GM21360 (cell line): Measurements from ENCODE around the gene HSPA12A.

Experiments
- ATAC-seq: cut with Tn5 transposase; IDR thresholded peaks from one replicate; pipeline ENCODE4 v1.9.1; 2021; ENCODE audit warnings: mild to moderate bottlenecking, moderate library complexity; ENCODE audit not compliant: unreplicated experiment

The HSPA12A gene

GRCh38 chr10:116771959-116772585, 29.7 kb upstream of the HSPA12A start:
- no peak for ATAC-seq

GRCh38 chr10:116771101-116771958, 29.0 kb upstream of the HSPA12A start:
- no peak for ATAC-seq

DNA sequence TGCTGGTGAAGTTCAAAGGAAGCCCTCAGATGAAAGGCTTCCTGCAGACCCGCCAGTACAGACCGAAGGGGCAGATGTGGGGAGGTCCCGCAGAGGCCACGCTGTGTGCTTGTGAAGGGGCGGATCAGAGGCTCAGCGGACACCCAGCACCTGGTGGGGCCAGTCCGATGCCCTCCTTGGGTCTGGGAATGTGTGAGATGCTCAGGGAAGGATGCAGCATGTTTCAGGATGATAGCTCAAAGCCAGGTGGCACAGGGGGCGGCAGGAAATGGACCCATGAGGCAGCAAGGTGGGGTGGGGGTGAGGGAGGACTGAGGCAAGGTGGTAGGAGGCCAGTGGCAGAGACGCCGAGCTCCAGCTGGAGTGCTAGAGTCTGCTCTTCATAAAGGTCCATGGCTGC, 27.9 kb upstream of the HSPA12A start:
- ATAC-seq, result no peak

GRCh38 chr10:116769791-116770190, 27.4 kb upstream of the HSPA12A start:
- ATAC-seq, result no peak

GRCh38 chr10:116769368-116769767, 27.0 kb upstream of the HSPA12A start:
- ATAC-seq, result no peak

- ATAC-seq, result no peak
Observed at GRCh38 chr10:116768786-116769185, 26.4 kb upstream of the HSPA12A start.

GRCh38 chr10:116766837-116767634, 24.7 kb upstream of the HSPA12A start:
- no peak for ATAC-seq

DNA sequence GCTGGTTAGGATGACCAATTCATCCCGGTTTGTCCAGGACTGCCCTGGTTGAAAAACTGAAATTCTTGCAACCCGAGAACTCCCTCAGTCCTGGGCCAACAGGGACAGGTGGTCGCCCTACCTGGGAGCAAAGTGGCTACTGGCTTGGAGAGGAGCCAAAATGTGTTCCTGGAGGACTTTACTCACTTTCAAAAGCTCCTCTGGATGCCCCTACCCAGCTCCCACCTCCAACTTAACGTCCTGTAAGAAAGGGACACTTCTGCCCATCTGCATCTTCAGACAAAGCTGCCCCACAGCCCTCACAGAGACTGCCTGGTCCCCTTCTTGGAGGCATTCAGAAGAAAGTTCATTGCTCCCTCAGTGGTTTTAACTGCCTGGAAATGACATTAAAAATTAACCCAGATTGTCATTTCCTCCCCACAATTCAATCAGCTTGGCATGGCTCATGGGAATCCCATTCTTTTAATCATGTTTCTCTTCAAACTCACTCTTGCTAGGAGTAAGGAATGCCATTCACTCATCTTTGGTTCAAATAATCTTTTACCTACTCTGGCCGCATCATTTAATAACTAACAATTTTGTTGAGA, 24.0 kb upstream of the HSPA12A start:
- no peak for ATAC-seq

DNA sequence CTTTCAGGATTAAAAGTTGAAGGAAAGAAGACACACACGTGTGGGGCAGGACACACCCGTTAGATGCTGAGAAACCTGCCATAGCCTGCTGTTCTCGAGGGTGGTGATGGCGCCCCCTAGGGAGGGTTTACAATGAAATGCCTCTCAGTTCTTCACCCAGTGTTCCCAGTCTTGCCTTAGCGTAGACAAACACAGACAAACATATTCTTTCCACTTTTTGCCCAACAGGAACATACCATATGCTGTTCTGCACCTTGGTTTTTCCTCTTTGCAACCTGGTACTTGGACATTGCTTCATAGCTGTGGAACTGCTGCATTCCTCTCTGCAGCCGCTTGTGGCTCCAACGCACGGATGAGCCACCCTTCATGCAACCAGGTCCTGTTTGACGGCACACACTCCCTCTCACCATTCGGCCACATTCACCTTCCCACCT, 23.3 kb upstream of the HSPA12A start:
- no peak for ATAC-seq

DNA sequence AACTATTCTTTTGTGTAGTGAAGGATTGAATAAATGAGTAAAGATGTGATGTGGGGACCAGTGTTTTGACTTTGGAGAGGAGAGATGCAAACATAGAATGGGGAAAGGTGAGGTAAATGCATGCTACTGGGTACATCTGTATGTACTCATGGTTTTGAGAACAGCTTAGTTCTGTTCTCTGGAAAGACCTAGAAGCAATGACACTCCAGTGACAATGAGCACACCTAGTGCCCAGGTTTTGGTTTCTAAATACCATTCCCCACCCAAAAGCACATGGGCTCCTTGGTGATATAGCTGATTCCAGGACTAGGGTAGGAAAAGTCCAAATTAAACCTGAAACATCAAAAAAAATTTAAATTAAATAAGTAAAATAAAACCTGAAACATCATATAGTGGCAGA, 22.6 kb upstream of the HSPA12A start:
- no peak for ATAC-seq

DNA sequence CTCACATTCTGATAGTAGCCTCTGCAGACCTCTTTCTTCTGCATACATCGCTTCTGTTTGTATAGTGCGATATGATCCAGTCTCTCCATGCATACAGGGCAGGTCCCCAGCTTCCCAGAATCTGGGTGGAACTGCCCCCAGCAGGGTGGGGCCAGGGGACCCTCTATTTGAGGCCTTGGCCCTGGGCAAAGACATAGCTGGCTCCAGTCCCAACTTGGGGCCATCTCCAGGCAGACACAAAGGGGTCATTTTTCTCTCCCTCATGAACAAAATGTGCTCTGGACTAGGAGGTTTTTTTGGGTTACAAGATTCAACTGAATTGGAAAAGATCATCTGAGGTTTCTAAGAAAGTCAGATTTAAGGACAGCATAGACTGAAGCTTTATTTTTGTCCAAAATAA, 21.1 kb upstream of the HSPA12A start:
- ATAC-seq, result no peak

GRCh38 chr10:116761883-116762282, 19.5 kb upstream of the HSPA12A start:
- no peak for ATAC-seq

GRCh38 chr10:116760919-116761318, 18.6 kb upstream of the HSPA12A start:
- no peak for ATAC-seq

DNA sequence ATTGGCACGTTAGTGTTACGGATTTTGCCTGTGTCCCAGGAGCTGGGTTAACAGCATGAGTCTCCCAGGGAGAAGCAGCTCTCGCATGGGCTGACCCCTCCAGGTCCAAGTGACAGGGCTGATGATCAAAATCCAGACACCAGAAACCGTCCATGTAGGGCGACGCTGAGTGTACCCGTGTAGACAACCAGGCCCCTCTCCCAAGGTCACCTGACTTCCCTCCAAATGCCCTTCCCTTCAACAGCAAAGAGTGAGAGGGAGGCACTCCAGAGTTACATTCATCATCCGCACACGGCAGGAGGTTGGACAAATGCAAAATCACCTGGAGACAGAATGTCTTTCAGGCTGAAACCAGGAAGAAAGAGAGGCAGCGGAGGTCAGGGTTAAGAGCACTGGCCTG, 14.9 kb upstream of the HSPA12A start:
- ATAC-seq, result no peak

DNA sequence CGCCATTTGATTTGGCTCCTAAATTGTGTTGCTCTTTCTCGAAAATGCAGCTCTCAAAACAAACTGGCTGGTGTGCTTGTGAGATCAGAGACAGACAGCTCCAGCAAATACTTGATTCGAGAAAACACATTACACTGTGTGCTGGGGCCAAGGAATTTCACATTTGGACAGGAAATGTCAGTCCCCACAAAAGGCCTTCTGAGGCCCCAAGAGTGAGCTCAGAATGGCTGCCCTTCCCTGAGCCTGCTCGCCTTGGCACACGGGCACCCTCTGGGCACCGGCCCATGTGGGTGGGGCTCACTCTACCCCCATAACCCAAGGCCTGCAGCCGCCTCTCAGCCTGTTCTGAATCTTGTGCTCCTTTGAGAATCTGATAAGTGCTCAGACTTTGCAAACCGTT, 13.9 kb upstream of the HSPA12A start:
- no peak for ATAC-seq

DNA sequence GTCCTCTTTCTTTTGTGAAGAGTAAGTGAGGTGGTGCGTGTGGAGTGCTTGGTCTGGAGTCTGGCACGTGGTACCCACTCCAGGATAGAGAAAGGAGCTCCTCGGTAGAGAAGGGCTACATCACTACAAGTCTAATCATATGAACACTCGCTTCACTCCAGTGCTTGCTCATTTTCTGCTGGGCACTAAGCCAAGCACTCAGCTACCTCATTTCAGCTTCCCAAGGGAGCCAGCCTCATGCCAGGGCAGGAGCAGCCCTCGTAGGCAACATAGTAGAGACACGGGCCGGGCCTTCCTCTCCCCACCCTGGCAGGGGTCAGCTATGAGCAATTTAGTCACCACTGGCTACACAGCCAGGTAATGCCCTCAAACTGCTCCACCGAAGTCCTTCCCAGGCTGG, 11.4 kb upstream of the HSPA12A start:
- ATAC-seq, result no peak

- no peak for ATAC-seq
Observed at GRCh38 chr10:116752969-116753665, 10.8 kb upstream of the HSPA12A start.

GRCh38 chr10:116752563-116752962, 10.2 kb upstream of the HSPA12A start:
- no peak for ATAC-seq

DNA sequence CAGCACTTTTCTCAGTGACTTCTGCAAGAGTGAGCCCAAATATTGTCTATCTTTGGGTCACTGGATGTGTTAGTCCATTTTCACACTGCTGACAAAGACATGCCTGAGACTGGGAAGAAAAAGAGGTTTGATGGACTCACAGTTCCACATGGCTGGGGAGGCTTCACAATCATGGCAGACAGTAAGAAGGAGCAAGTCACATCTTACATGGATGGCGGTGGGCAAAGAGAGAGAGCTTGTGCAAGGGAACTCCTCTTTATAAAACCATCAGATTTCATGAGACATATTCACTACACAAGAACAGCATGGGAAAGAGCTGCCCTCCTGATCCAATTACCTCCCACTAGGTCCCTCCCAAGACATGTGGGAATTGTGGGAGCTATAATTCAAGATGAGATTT, 6.1 kb upstream of the HSPA12A start:
- no peak for ATAC-seq

DNA sequence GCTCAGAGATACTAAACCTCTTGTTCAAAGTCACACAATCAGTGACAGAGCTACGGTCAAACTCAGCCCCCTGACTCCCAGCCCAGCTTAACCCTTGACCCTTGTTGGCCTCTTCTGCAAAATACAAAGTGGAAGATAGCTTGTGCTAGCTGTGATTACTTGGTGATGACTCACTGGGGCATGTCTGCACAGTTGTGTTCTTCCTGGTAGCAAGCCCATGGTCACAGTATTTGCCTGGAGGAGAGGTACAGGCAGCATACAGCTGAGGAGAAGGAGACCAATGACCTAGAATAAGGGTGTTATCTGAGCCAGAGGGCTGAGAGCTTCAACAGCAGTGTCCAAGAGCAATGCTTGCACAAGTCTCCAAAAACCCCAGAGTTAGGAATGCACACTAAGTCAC, 5.7 kb upstream of the HSPA12A start:
- no peak for ATAC-seq

DNA sequence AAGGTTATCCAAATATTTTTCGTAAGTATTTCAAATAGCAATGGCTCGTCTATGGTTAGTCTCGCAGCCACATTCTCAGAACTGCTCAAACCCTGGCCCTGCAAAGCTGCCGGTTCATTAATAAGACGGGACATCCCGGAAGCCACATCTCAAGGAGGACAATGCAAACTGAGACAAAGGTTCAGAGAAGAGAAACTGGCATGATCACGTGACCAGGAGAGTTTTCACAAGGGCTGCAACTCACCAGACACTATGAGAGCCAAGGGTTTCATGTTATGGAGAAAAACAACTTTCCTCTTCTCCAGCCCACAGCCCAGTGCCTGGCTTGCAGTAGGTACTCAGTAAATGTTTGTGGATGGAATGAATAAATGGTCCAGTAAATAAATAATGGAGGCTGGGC, 5.0 kb upstream of the HSPA12A start:
- ATAC-seq, result no peak
